Testis (tissue), 2 donors: ENCODE measurements around the gene TCHP.

ENCODE experiments used
- CTCF ChIP-seq, 3 experiments: fragments of 450-650 bp in 2 of 3; fragments of 200-600 bp in 1 of 3; sonication (generic) in 1 of 3; IDR thresholded peaks; one replicate each; pipeline ENCODE4 v1.5.1; 2016 to 2019; ENCODE audit warnings: antibody characterized with exemption in 3 of 3, mild to moderate bottlenecking in 2 of 3, moderate library complexity in 1 of 3
- POLR2A ChIP-seq: fragments of 450-650 bp; IDR thresholded peaks from one replicate; pipeline ENCODE4 v1.6.1; 2017; ENCODE audit warnings: antibody characterized with exemption, mild to moderate bottlenecking, moderate library complexity

DNA sequence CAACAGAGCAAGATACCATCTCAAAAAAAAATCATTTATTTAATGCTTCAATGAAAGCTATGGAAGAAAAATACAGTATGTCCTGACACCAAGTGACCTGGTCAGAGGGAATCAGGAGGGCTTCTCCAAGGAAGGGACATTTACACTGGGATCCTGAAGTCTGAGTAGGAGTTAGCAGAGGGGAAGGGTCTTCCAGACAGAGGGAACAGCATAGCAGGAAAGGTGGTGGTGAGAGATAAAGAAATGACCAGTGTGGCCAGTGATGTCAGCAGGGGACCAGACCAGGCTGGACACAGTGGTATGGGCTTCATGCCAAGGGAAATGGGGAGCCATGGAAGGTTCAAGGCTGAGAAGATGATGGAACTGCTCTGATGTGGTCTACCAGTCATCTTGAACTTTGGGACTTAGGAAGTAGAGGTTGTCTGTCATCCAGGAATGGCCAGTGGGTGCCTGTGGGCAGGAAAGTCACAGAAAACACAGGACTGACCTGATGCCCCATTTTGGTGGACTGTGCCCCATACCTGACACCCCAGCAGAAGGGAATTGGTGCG, 7.8 kb upstream of the TCHP start:
- TF ChIP-seq CTCF (IDR thresholded peaks at IDR 0.05): no peak
- no peak for TF ChIP-seq POLR2A
